Hepatocyte (in vitro differentiated cells): Measurements from ENCODE around the gene LYPD6. TPM values are rescaled to one million over a fixed set of nuclear protein-coding genes. Genes with fewer than 3 reads are reported as not detected.

Experiments used
- DNase-seq: peaks from one replicate; pipeline ENCODE4 v3.0.0-alpha.2; 2016; ENCODE audit warnings: low spot score
- H2AFZ ChIP-seq: fragments of 200-600 bp; sonication (generic); 2 replicates; pipeline ENCODE4 v1.6.0; 2016; ENCODE audit warnings: antibody characterized with exemption, mild to moderate bottlenecking
- H3K27ac ChIP-seq: fragments of 200-600 bp; sonication (generic); 2 replicates; pipeline ENCODE4 v1.5.1; 2016; ENCODE audit warnings: mild to moderate bottlenecking
- H3K27me3 ChIP-seq: fragments of 200-600 bp; sonication (generic); 2 replicates; pipeline ENCODE4 v1.6.1; 2016
- H3K36me3 ChIP-seq: fragments of 200-600 bp; sonication (generic); replicated peaks from 2 replicates; pipeline ENCODE4 v1.5.1; 2016; ENCODE audit warnings: low read depth; ENCODE audit not compliant: insufficient read depth
- H3K4me1 ChIP-seq: fragments of 200-600 bp; sonication (generic); 2 replicates; pipeline ENCODE4 v1.5.1; 2016; ENCODE audit warnings: mild to moderate bottlenecking, moderate library complexity; ENCODE audit not compliant: insufficient read depth
- H3K4me2 ChIP-seq: fragments of 200-600 bp; sonication (generic); 2 replicates; pipeline ENCODE4 v1.6.0; 2016
- H3K4me3 ChIP-seq: fragments of 200-600 bp; sonication (generic); 2 replicates; pipeline ENCODE4 v1.5.1; 2016; ENCODE audit warnings: mild to moderate bottlenecking
- H3K79me2 ChIP-seq: fragments of 200-600 bp; sonication (generic); 2 replicates; pipeline ENCODE4 v1.6.0; 2017; ENCODE audit warnings: mild to moderate bottlenecking
- H3K9me2 ChIP-seq: fragments of 200-600 bp; sonication (generic); replicated peaks from 2 replicates; pipeline ENCODE4 v1.6.0; 2017; ENCODE audit warnings: mild to moderate bottlenecking; ENCODE audit not compliant: insufficient read depth
- H3K9me3 ChIP-seq: fragments of 200-600 bp; sonication (generic); 2 replicates; pipeline ENCODE4 v1.5.1; 2016; ENCODE audit warnings: low read depth, mild to moderate bottlenecking
- H4K20me1 ChIP-seq: fragments of 200-600 bp; sonication (generic); 2 replicates; pipeline ENCODE4 v1.6.0; 2016; ENCODE audit warnings: mild to moderate bottlenecking; ENCODE audit not compliant: insufficient read depth, poor library complexity, severe bottlenecking
- EZH2 ChIP-seq: fragments of 200-600 bp; sonication (generic); IDR thresholded peaks from 2 replicates; pipeline ENCODE4 v1.6.1; 2016; ENCODE audit warnings: antibody characterized with exemption, mild to moderate bottlenecking, borderline replicate concordance
- EZH2phosphoT487 ChIP-seq: fragments of 200-600 bp; sonication (generic); IDR thresholded peaks from one replicate; pipeline ENCODE4 v1.6.1; 2018; ENCODE audit warnings: antibody characterized with exemption, mild to moderate bottlenecking, low read depth, moderate library complexity; ENCODE audit not compliant: unreplicated experiment, severe bottlenecking
- WGBS: methylation state at CpG from one replicate; pipeline ENCODE4 v1.1.6; 2016; ENCODE audit warnings: low lambda C conversion rate; ENCODE audit errors: missing lambda C conversion rate; 5-methylcytosine and 5-hydroxymethylcytosine counted together
- polyA plus RNA-seq: library from polyadenylated mRNA; unstranded; fragments of >200 nt; fragmentation: Nextera tagmentation; extraction: Ambion mirVana; gene quantifications from 2 replicates; pipeline ENCODE4 v1.2.1, GENCODE V29; 2016
- total RNA-seq: library from RNA; depleted of rRNA; stranded (reverse); fragments of >200 nt; gene quantifications from 2 replicates; pipeline ENCODE4 v1.2.3, GENCODE V29; 2014
- TF ChIP-seq, protein P1 (sequence below): fragments of 200-600 bp; sonication (generic); IDR thresholded peaks from 2 replicates; pipeline ENCODE4 v1.5.1; 2016; ENCODE audit warnings: antibody characterized with exemption, mild to moderate bottlenecking; ENCODE audit not compliant: poor library complexity

Gene LYPD6
- total and polyA plus RNA-seq, 2 experiments from 2014 or later: 5.3 to 11.2 TPM

- Histone ChIP-seq H3K27me3 (peaks cover 6% of the 10 kb centered on the region), H3K9me3 (no peaks in the 10 kb centered on the region), H3K4me1 (no peaks in the 10 kb centered on the region), H3K9me2 (no peaks in the 10 kb centered on the region), H2AFZ (no peak overlapping the region), H3K4me3 (no peak overlapping the region), H4K20me1 (no peaks in the 10 kb centered on the region), H3K36me3 (no peaks in the 10 kb centered on the region), H3K79me2 (peaks cover 15% of the 10 kb centered on the region), H3K4me2 (no peak overlapping the region), H3K27ac (no peak overlapping the region)
- DNase-seq: no peak
- WGBS: 100% methylated on average over 2 of the region's 2 CpGs
- no peak for TF ChIP-seq EZH2
- TF ChIP-seq, protein P1, sequence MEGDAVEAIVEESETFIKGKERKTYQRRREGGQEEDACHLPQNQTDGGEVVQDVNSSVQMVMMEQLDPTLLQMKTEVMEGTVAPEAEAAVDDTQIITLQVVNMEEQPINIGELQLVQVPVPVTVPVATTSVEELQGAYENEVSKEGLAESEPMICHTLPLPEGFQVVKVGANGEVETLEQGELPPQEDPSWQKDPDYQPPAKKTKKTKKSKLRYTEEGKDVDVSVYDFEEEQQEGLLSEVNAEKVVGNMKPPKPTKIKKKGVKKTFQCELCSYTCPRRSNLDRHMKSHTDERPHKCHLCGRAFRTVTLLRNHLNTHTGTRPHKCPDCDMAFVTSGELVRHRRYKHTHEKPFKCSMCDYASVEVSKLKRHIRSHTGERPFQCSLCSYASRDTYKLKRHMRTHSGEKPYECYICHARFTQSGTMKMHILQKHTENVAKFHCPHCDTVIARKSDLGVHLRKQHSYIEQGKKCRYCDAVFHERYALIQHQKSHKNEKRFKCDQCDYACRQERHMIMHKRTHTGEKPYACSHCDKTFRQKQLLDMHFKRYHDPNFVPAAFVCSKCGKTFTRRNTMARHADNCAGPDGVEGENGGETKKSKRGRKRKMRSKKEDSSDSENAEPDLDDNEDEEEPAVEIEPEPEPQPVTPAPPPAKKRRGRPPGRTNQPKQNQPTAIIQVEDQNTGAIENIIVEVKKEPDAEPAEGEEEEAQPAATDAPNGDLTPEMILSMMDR: no peak
- TF ChIP-seq EZH2phosphoT487: no peak
Observed at GRCh38 chr2:149348291-149348690, 17.9 kb downstream of the LYPD6 start.

DNA sequence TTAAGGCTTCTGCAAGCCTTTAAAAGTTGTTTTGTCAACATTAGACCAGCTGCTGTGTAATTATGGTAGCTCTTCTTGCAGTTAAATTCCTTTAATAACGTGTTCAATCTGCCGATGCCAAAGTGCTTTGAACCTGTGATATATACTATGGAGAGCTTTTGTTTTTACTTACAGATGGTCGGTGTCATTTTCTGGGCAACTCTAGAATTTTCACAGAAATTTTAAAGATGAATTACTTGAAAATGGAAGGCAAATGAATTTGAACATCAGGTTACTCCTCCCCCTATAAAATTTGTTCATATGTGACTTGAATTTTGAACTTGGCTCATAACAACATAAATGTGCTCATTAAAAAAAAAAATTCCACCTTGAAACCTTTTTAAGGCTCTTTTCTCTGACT lies 23.0 kb downstream of the LYPD6 start:
- DNase-seq: no peak
- H3K27me3 ChIP-seq: no peaks in the 10 kb centered on the region
- peaks cover 3% of the 10 kb centered on the region for H3K4me1 ChIP-seq
- WGBS: 65% methylated on average over 3 of the region's 3 CpGs
- H3K4me2 ChIP-seq: no peak overlapping the region
- no peaks in the 10 kb centered on the region for H4K20me1 ChIP-seq
- TF ChIP-seq EZH2 (no peak), EZH2phosphoT487 (no peak)
- TF ChIP-seq, protein P1: no peak
- no peak overlapping the region for H3K27ac ChIP-seq
- H3K36me3 ChIP-seq: no peaks in the 10 kb centered on the region
- peaks cover 11% of the 10 kb centered on the region for H3K79me2 ChIP-seq
- H3K9me3 ChIP-seq: no peaks in the 10 kb centered on the region
- no peak overlapping the region for H2AFZ ChIP-seq
- H3K9me2 ChIP-seq: no peaks in the 10 kb centered on the region
- no peak overlapping the region for H3K4me3 ChIP-seq

- peaks cover 3% of the 10 kb centered on the region for H3K4me1 ChIP-seq
- H3K79me2 ChIP-seq: peaks cover 9% of the 10 kb centered on the region
- H4K20me1 ChIP-seq: no peaks in the 10 kb centered on the region
- no peak overlapping the region for H3K4me3 ChIP-seq
- H3K27me3 ChIP-seq: peaks cover 2% of the 10 kb centered on the region
- no peak for TF ChIP-seq EZH2phosphoT487
- TF ChIP-seq, protein P1: no peak
- TF ChIP-seq EZH2: no peak
- peak; percentile 34 for DNase-seq
- no peaks in the 10 kb centered on the region for H3K9me2 ChIP-seq
- no peak overlapping the region for H3K4me2 ChIP-seq
- WGBS: 83% methylated on average over 4 of the region's 4 CpGs
- H3K36me3 ChIP-seq: no peaks in the 10 kb centered on the region
- no peak overlapping the region for H2AFZ ChIP-seq
- H3K9me3 ChIP-seq: no peaks in the 10 kb centered on the region
- peak overlapping the region; percentile 14 for H3K27ac ChIP-seq
Observed at GRCh38 chr2:149355716-149356422, 25.5 kb downstream of the LYPD6 start.
